Spleen (tissue), 7 donors: ENCODE data around the gene RABL2B.
"Not testable (repeated sequence)": the region's sequence is repeated elsewhere in the genome, so short reads cannot be mapped to it uniquely, and the experiment has no call there.

ENCODE experiments used
- CTCF ChIP-seq, 11 experiments: fragments of 200-600 bp in 7 of 11; fragments of 450-650 bp in 4 of 11; sonication (generic) in 4 of 11; IDR thresholded peaks in 8 of 11; conservative IDR thresholded peaks in 3 of 11; 1 replicate in 7 of 11; 2 replicates in 4 of 11; pipeline versions ENCODE4 v1.4.0 to v1.8.0; 2016 to 2021; ENCODE audit warnings: antibody characterized with exemption in 11 of 11, inconsistent platforms in 4 of 11, mild to moderate bottlenecking in 1 of 11
- POLR2A ChIP-seq, 3 donors: fragments of 450-650 bp; IDR thresholded peaks; one replicate each; pipeline ENCODE4 v1.5.1; 2017; ENCODE audit warnings: antibody characterized with exemption in 3 of 3, mild to moderate bottlenecking in 1 of 3
- POLR2AphosphoS5 ChIP-seq, 3 donors: sonication (generic); formaldehyde crosslinking; IDR thresholded peaks; one replicate each; pipeline ENCODE4 v1.5.1; 2017; ENCODE audit warnings: antibody characterized with exemption in 3 of 3
- donor health status: DM: no; HTN: no; CAD: no; lungs with moderate emphysema.
- donor health status: DM: no; HTN: no; CAD: no.
- donor health status: DM: no; HTN: no; CAD: no.

- TF ChIP-seq CTCF (IDR thresholded peaks at IDR 0.05 in 8 of 11, conservative IDR thresholded peaks at IDR 0.05 in 3 of 11); POLR2A (IDR thresholded peaks at IDR 0.05); POLR2AphosphoS5 (IDR thresholded peaks at IDR 0.05): not testable (repeated sequence)
These were observed 35.9 kb downstream of the RABL2B start for GRCh38 chr22:50747521-50747920.
